ENCODE results near the gene GRN. TPM values are rescaled to one million over a fixed set of nuclear protein-coding genes. Genes with fewer than 3 reads are reported as not detected.

GRN gene
- total RNA-seq, 3 donors from 2014 or later (not counting 1 experiment from before 2014, with no cell fraction given): 42.4 to 69.8 (median 55.6) TPM

GRCh38 chr17:44348234-44348987 is 3.3 kb downstream of the GRN start:
- no peak for ATAC-seq
- no peak for TF ChIP-seq CTCF (IDR thresholded peaks at IDR 0.05)
- DNase-seq: peak in 1 of 2 donors; percentile 28
- H3K4me1 ChIP-seq (ENCODE audit: control insufficient read depth, insufficient read depth, low read length): peaks cover 65% of the 10 kb centered on the region
- peak overlapping the region in 1 of 2 donors; percentile 36 for H3K27ac Mint-ChIP-seq
- H3K4me3 ChIP-seq (ENCODE audit: low read length): no peak overlapping the region
- intact Hi-C loops (cut with micrococcal nuclease): loop anchor here (5.0 kb wide), 1 partner anchor 136 kb away; no protein-coding TSS in a partner anchor
- peaks cover 7 to 8% of the 10 kb centered on the region in 2 donors for H3K27me3 Mint-ChIP-seq (ENCODE audit: low read depth in 2 of 2)
- no peaks in the 10 kb centered on the region for H3K27me3 ChIP-seq (ENCODE audit: control insufficient read depth, insufficient read depth, low read length)
- no peaks in the 10 kb centered on the region for H3K9me3 Mint-ChIP-seq
- no peaks in the 10 kb centered on the region for H3K9me3 ChIP-seq (ENCODE audit: control insufficient read depth, insufficient read depth, low read length)
- peak overlapping the region; percentile 24 for H3K27ac ChIP-seq (ENCODE audit: low read length)
- peaks cover 7% of the 10 kb centered on the region for H3K36me3 ChIP-seq (ENCODE audit: control insufficient read depth, insufficient read depth, low read length)
- peaks cover 16 to 29% of the 10 kb centered on the region in 2 donors for H3K4me1 Mint-ChIP-seq
- WGBS (ENCODE audit: insufficient coverage): 43% methylated on average over 9 of the region's 9 CpGs
- no peaks in the 10 kb centered on the region for H3K36me3 Mint-ChIP-seq
- H3K4me3 Mint-ChIP-seq: peak overlapping the region; percentile 15

GRCh38 chr17:44348988-44349364 is 3.9 kb downstream of the GRN start:
- Histone ChIP-seq H3K4me3 (ENCODE audit: low read length) (no peak overlapping the region), H3K27ac (ENCODE audit: low read length) (no peak overlapping the region), H3K36me3 (ENCODE audit: control insufficient read depth, insufficient read depth, low read length) (peaks cover 7% of the 10 kb centered on the region), H3K4me1 (ENCODE audit: control insufficient read depth, insufficient read depth, low read length) (peaks cover 64% of the 10 kb centered on the region), H3K27me3 (ENCODE audit: control insufficient read depth, insufficient read depth, low read length) (no peaks in the 10 kb centered on the region), H3K9me3 (ENCODE audit: control insufficient read depth, insufficient read depth, low read length) (no peaks in the 10 kb centered on the region)
- 93% methylated on average over 6 of the region's 6 CpGs for WGBS (ENCODE audit: insufficient coverage)
- Mint-ChIP-seq H3K4me1 (peaks cover 16 to 29% of the 10 kb centered on the region in 2 donors), H3K36me3 (no peaks in the 10 kb centered on the region), H3K27me3 (ENCODE audit: low read depth in 2 of 2) (peaks cover 2% of the 10 kb centered on the region in 2 donors), H3K9me3 (no peaks in the 10 kb centered on the region), H3K27ac (peak overlapping the region in 1 of 2 donors; percentile 36), H3K4me3 (no peak overlapping the region)
- ATAC-seq (no peak), DNase-seq (no peak)
- no peak for TF ChIP-seq CTCF (IDR thresholded peaks at IDR 0.05)
- intact Hi-C loops (cut with micrococcal nuclease): loop anchor here (5.0 kb wide), 1 partner anchor 137 kb away; no protein-coding TSS in a partner anchor

- Histone ChIP-seq H3K9me3 (ENCODE audit: control insufficient read depth, insufficient read depth, low read length) (no peaks in the 10 kb centered on the region), H3K4me3 (ENCODE audit: low read length) (no peak overlapping the region), H3K27me3 (ENCODE audit: control insufficient read depth, insufficient read depth, low read length) (no peaks in the 10 kb centered on the region), H3K27ac (ENCODE audit: low read length) (no peak overlapping the region), H3K4me1 (ENCODE audit: control insufficient read depth, insufficient read depth, low read length) (peaks cover 59% of the 10 kb centered on the region), H3K36me3 (ENCODE audit: control insufficient read depth, insufficient read depth, low read length) (peaks cover 7% of the 10 kb centered on the region)
- H3K9me3 Mint-ChIP-seq: no peaks in the 10 kb centered on the region
- DNase-seq (no peak), ATAC-seq (no peak)
- no peak overlapping the region for H3K27ac Mint-ChIP-seq
- TF ChIP-seq CTCF (IDR thresholded peaks at IDR 0.05): no peak
- H3K4me3 Mint-ChIP-seq: no peak overlapping the region
- intact Hi-C loops (cut with micrococcal nuclease): loop anchor here (5.0 kb wide), 1 partner anchor 137 kb away; no protein-coding TSS in a partner anchor
- no peaks in the 10 kb centered on the region for H3K27me3 Mint-ChIP-seq (ENCODE audit: low read depth in 2 of 2)
- peaks cover 16 to 27% of the 10 kb centered on the region in 2 donors for H3K4me1 Mint-ChIP-seq
- H3K36me3 Mint-ChIP-seq: no peaks in the 10 kb centered on the region
- 94% methylated on average over 12 of the region's 12 CpGs for WGBS (ENCODE audit: insufficient coverage)
Measured at GRCh38 chr17:44349553-44350070, 4.5 kb downstream of the GRN start.

Measured in natural killer cell (primary cell).